ENCODE measurements around the gene RGS10. TPM values are rescaled to one million over a fixed set of nuclear protein-coding genes. Genes with fewer than 3 reads are reported as not detected.
A peak's percentile ranks its signal among the peaks of the same experiment; 100 is the strongest.

The RGS10 gene
- total RNA-seq, 1 donor from 2014 or later = 31.0 TPM

GRCh38 chr10:119470920-119471702 lies 71.4 kb downstream of the RGS10 start:
- H3K36me3 ChIP-seq = no peaks in the 10 kb centered on the region
- no peaks in the 10 kb centered on the region for H3K9me3 ChIP-seq
- no peak overlapping the region for H3K4me3 ChIP-seq
- H3K4me1 ChIP-seq = no peaks in the 10 kb centered on the region
- ATAC-seq = no peak
- intact Hi-C loops (cut with DNase I) = no loop called here
- no peaks in the 10 kb centered on the region for H3K27me3 ChIP-seq
- TF ChIP-seq CTCF (IDR thresholded peaks at IDR 0.05) = no peak
- no peak for DNase-seq
- H3K27ac ChIP-seq = no peak overlapping the region

DNA sequence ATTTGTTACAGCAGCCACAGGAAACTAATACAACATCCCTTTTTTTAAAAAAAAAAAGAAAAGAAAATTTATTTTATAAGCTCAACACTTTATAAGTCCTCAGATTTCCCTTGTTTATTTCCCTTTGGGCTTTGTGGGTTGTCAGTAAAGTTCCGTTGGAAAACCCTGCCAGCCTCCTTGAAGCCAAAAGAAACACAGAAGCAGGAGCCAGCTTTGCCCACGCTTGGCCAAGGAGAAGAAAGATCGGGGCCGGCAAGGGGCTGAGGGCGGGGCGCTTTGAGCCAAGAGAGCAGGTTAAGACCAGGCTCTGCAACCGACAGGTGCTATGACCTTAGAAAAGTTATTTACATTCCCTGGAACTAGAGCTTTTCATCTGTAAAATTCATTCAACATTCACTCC lies 72.7 kb downstream of the RGS10 start:
- H3K27me3 ChIP-seq = no peaks in the 10 kb centered on the region
- no peaks in the 10 kb centered on the region for H3K9me3 ChIP-seq
- TF ChIP-seq CTCF (IDR thresholded peaks at IDR 0.05) = no peak
- H3K4me1 ChIP-seq = no peaks in the 10 kb centered on the region
- H3K27ac ChIP-seq = no peak overlapping the region
- H3K36me3 ChIP-seq = no peaks in the 10 kb centered on the region
- intact Hi-C loops (cut with DNase I) = no loop called here
- ATAC-seq (no peak), DNase-seq (no peak)
- H3K4me3 ChIP-seq = no peak overlapping the region

- intact Hi-C loops (cut with DNase I) = no loop called here
- no peak for DNase-seq
- Histone ChIP-seq H3K9me3 (no peaks in the 10 kb centered on the region), H3K4me1 (no peaks in the 10 kb centered on the region), H3K27ac (no peak overlapping the region), H3K4me3 (no peak overlapping the region), H3K36me3 (no peaks in the 10 kb centered on the region), H3K27me3 (no peaks in the 10 kb centered on the region)
- no peak for ATAC-seq
- TF ChIP-seq CTCF (IDR thresholded peaks at IDR 0.05) = no peak
Observed at GRCh38 chr10:119469325-119469707, 73.2 kb downstream of the RGS10 start.

DNA sequence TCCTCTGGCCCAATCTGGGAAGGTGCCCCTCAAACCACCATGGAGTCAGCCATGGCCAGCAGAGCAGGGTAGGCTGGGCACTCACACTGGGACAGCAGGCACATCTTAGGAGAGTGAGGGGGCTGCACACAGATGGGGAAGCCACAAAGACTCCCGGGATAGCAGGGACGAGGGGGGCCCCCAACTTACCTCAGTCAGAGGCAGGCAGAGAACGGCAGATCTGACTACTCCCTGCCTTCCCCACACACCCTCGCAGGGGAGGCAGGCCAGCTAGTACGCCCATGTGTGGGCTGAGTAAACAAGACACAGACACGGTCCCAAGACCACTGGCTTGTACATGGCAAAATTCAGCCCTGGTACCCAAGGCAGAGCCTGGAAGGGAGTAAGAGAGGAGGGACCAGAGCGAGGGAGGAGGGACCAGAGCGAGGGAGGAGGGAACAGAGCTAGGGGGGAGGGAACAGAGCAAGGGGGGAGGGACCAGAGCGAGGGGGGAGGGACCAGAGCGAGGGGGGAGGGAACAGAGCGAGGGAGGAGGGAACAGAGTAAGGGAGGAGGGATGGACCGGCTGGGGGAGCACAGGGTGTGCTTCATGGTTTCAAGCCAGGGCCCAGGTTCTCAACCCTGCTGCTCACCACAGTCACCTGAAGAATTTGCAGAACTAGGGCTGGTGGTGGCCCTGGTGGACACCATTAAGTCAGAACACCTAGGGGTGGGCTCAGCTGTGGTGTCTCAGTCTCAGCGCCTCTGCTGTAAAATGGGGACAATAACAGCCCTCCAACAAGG lies 73.8 kb downstream of the RGS10 start:
- H3K27ac ChIP-seq = no peak overlapping the region
- intact Hi-C loops (cut with DNase I) = no loop called here
- ATAC-seq = no peak
- H3K9me3 ChIP-seq = no peaks in the 10 kb centered on the region
- no peak for DNase-seq
- H3K27me3 ChIP-seq = no peaks in the 10 kb centered on the region
- H3K36me3 ChIP-seq = no peaks in the 10 kb centered on the region
- H3K4me3 ChIP-seq = no peak overlapping the region
- H3K4me1 ChIP-seq = no peaks in the 10 kb centered on the region
- TF ChIP-seq CTCF (IDR thresholded peaks at IDR 0.05) = no peak

GRCh38 chr10:119466655-119467054 lies 75.9 kb downstream of the RGS10 start:
- Histone ChIP-seq H3K9me3 (no peaks in the 10 kb centered on the region), H3K36me3 (no peaks in the 10 kb centered on the region), H3K4me3 (no peak overlapping the region), H3K4me1 (no peaks in the 10 kb centered on the region), H3K27ac (no peak overlapping the region), H3K27me3 (no peaks in the 10 kb centered on the region)
- intact Hi-C loops (cut with DNase I) = no loop called here
- no peak for TF ChIP-seq CTCF (IDR thresholded peaks at IDR 0.05)
- peak; percentile 13 for ATAC-seq
- DNase-seq = no peak

Measured in upper lobe of right lung (tissue), 1 donor.